GM19351 (cell line): Measurements from ENCODE around the gene TFDP2.
A peak's percentile ranks its signal among the peaks of the same experiment; 100 is the strongest.
"Not testable (repeated sequence)": the region's sequence is repeated elsewhere in the genome, so short reads cannot be mapped to it uniquely, and the experiment has no call there.

Experiments
- ATAC-seq: cut with Tn5 transposase; IDR thresholded peaks from one replicate; pipeline ENCODE4 v1.9.1; 2021; ENCODE audit warnings: mild to moderate bottlenecking, moderate library complexity; ENCODE audit not compliant: unreplicated experiment

TFDP2 gene

DNA sequence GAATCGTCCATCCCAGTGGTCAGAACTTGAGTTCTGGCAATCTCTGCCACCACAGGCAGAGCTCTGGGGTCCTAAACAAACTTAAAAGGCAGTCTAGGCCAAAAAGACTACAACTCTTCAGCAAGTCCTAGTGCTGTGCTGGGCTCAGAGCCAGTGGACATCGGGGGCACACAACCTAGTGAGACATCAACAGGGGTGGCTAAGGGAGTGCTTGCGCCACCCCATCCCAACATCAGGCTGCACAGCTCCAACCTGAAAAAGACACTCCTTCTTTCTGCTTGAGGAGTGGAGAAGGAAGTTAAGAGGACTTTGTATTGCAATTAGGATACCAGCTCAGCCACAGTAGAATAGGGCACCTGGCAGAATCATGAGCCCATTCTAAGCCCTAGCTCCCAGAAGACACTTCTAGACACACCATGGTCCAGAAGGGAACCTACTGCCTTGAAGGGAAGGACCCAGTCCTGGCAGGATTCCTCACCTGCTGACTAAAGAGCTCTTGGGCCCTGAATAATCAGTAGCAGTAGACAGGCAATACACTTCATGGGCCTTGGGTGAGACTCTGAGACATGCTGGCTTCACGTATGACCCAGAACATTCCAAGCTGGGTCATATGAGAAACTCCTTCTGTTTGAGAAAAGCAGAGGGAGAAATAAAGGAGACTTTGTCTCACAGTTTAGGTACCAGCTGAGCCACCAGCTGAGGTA is 72.0 kb downstream of the TFDP2 start:
- no peak for ATAC-seq

DNA sequence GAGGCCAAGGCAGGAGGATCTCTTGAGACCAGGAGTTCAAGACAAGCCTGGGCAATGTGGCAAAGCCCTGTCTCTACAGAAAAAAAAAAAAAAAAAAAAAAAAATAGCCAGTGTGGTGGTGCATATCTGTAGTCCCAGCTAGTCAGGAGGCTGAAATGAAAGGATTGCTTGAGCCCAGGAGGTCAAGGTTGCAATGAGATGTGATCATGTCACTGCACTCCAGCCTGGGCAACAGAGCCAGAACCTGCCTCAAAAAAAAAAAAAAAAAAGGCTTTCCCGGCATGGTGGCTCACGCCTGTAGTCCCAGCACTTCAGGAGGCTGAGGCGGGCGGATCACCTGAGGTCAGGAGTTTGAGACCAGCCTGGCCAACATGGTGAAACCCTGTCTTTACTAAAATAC is 73.7 kb downstream of the TFDP2 start:
- ATAC-seq: not testable (repeated sequence)

DNA sequence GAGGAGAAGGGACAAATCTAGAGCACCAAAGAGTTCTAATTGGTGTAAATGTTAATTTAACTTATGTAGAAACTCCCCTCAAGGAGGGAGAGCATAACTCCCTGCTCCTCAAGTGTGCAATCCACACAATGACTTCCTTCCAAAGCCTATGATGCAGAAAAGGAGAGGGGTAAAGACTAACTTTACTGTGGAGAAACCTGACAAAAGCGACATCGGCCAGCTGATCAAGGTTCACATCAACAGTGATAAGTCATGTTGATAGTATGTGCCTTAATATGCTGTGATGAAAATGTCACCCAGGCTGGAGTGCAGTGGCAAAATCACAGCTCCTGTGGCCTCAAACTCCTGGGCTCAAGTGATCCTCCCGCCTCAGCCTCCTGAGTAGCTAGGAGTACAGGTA is 76.5 kb downstream of the TFDP2 start:
- no peak for ATAC-seq

GRCh38 chr3:142065932-142066331 is 83.4 kb downstream of the TFDP2 start:
- ATAC-seq: no peak

GRCh38 chr3:142065344-142065743 is 84.0 kb downstream of the TFDP2 start:
- no peak for ATAC-seq

DNA sequence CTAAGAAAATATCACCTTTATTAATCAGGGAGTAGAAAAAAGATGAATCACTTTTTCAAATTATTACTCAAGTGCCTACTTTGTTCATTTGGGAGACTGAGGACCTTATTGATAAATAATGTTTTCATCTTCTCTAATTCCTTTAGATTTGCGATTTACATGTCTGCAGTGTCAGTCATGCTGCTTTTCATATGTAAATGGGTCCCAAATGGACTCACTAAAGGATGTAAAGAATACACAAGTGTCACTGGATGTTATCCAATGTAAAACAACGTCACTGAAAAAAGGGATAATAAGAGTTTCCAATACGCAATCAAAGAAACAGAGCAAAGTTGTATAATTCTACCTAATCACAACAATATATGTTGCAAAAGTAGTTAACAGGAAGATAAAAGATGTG is 84.9 kb downstream of the TFDP2 start:
- no peak for ATAC-seq

DNA sequence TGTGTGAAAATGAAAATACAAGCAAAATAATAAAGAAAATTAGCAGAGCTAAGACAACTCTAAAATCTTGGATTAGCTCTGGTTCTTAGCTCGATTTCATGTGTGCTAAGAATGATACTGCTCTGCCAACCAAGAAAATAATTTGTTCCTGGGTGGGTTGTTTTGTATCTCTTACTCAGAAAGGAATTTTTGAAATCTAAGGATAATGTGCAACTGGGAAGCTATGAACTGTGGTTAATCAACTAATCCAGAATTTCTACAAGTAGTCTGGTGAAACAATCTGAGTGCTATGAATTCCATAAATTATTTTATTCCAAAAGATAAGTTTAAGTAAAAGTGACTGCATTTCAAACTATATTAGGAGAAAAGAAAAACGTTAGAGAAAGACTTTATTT is 92.0 kb downstream of the TFDP2 start:
- ATAC-seq: no peak

- ATAC-seq: no peak
Measured at GRCh38 chr3:142056656-142057330, 92.6 kb downstream of the TFDP2 start.

DNA sequence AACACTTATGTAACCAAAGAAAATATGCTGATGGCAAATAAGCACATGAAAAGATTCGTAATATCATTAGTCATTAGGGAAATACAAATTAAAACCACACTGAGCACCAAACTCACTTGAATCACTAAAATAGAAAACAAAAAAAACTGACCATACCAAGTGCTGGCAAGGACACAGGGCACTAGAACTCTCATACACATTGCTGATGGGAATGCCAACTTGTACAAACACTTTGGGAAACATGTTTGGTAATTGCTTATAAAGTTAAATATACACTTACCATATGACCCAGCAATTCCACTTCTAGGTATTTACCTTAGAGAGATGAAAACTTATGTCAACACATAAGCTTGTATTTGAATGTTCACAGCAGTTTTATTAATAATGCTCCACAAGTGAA is 95.5 kb downstream of the TFDP2 start:
- ATAC-seq: no peak

DNA sequence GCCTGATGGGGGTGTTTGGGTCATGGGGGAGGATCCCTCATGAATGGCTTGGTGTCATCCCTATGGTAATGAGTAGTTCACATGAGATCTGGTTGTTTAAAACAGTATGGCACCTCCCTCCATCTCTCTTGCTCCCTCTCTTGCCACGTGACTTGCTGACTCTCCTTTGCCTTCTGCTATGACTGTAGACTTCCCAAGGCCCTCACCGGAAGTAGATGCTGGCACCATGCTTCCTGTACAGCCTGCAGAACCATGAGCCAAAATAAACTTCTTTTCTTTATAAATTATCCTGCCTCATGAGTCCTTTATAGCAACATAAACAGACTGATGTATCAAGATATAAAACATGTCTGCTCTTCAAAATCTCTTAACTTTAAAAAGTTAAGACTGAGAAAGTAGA is 96.1 kb downstream of the TFDP2 start:
- no peak for ATAC-seq

DNA sequence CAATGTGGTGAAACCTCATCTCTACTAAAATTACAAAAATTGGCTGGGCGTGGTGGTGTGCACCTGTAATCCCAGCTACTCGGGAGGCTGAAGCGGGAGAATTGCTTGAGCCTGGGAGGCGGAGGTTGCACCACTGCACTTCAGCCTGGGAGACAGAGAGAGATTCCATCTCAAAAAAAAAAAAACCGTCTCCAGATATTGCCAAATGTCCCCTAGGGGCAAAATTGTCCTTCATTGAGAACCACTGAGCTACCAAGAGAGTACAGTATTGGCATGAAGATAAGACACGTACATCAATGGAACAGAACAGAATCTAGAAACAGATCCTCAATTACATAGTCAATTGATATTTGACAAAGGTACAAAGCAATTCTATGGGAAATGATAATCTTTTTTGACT is 98.0 kb downstream of the TFDP2 start:
- no peak for ATAC-seq

- ATAC-seq: no peak
Measured at GRCh38 chr3:142047021-142047369, 102.3 kb downstream of the TFDP2 start.

- no peak for ATAC-seq
Measured at GRCh38 chr3:142046320-142047020, 102.9 kb downstream of the TFDP2 start.

DNA sequence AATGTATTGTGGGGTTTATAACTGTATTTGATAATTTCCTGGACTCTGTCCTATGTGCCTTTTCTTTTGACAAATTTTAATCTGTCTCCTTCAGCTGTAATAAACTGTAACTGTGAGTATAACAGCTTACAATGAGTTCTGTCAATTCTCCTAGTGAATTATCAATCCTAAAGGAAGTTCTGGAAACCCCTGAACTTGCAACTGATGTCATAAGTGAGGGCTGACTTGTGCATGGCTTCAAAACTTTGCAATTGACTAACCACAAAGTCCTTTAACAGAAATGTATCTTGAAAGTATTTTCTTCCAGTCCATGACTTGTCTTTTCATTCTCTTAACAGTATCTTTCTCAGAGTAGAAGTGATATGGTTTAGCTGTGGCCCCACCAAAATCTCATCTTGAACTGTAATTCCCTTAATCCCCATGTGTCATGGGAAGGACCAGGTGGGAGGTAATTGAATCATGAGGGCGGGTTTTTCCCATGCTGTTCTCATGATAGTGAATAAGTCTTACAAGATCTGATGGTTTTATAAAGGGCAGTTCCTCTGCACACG is 108.3 kb downstream of the TFDP2 start:
- ATAC-seq: no peak

DNA sequence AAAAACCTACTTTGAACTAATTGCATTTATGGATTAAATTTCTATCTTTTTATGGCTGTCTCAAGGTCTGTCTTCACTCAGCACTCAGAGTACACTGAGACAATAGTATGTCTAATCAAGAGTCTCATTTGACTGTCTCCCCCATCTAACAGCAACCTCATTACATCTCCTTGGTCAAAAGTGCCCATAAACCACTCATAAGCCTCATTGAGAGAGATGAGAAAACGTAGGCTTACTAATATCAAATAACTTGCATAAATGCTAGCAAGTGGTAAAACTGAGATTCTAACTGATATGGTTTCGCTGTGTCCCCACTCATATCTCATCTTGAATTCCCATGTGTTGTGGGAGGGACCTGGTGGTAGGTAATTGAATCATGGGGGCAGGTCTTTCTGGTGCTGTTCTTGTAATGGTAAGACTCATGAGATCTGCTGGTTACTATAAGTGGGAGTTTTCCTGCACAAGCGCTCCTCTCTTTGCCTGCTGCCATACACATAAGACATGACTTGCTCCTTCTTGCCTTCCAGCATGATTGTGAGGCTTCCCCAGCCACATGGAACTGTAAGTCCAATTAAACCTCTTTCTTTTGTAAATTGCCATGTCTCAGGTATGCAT is 113.9 kb downstream of the TFDP2 start:
- ATAC-seq: no peak

DNA sequence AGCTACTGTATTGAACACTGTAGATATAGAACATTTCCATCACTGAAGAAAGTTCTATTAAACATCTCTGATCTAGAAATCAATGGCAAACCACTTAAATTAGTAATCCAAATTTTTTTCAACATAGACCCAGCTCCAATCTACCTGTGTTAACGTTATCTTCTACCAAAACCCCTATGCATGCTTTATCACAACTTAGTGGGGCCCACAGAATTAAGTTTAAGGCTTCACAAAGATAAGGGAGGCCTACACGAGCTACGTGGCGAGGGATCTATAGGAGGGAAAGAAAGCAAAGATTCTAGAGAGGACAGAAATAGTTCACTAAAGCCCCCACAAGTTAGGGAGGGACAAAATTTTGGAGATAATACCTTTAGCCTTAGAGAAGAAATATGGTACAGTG is 116.1 kb downstream of the TFDP2 start:
- no peak for ATAC-seq

DNA sequence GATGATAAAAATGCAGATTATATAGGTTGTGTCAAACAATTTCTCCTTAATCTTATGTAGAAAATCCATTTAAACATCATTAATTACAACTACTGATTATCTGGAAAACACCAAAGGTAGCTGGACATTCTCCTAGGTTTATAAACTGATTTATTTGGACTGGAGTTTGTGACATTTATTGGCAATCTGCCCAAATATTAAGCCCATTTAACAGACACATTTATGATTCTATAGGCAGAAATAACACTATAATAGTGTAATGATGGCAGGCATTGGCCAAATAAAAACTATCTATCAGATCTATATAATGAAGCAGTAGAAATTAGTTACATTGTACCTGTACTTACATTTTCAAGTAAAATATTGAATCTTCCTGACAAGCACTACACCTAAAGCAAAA is 117.8 kb downstream of the TFDP2 start:
- ATAC-seq: no peak

GRCh38 chr3:142029791-142030190 is 119.6 kb downstream of the TFDP2 start:
- ATAC-seq: no peak

- ATAC-seq: no peak
Measured at GRCh38 chr3:142029052-142029642, 120.2 kb downstream of the TFDP2 start.

DNA sequence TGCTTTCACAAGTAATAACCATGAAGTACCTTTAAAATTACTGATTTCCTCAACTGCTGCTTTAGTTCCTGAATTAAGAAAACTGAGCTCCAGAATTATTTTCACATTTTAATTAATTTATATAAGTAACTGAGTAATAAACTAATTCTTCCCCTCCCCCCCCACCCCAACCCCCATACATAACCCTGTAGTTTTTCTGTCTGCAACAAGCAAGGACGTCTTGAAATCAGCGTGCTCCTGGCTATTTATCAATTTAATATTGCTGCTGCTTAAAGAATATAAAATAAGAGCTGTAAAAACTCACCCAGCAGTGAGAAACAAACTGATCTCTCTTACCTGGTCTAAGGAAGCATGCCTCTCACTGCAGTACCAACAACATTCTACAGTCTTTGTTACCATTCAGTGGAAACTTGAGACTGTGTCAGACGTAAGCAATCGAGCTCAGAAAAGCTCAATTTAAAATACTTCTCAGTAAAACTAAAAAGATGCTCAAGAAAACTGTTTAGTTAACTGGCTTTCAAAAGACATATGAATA is 121.0 kb downstream of the TFDP2 start:
- ATAC-seq: peak; percentile 79

DNA sequence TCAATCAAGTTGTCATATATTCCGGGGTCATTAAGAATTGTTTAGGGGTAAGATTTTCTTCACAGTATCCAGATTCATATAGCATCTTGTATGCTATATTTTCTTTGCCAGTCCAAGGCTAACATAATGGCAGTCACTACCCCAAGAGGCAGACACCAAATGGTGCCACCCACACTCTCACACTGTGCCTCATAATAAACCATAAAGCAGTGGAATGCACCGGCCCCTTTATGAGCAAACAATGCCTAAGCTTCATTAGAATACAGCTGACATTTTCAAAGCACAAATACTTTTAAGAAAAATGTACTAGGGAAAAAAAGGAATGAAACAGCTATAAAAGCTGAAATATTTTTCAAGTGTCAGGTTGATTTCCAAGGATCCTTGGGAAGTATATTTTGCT is 121.6 kb downstream of the TFDP2 start:
- ATAC-seq: peak; percentile 60
